ENCODE measurements around the gene SAP30BP. TPM values are rescaled to one million over a fixed set of nuclear protein-coding genes. Genes with fewer than 3 reads are reported as not detected.
A peak's percentile ranks its signal among the peaks of the same experiment; 100 is the strongest.

Gene SAP30BP
- total RNA-seq, 4 donors from 2014 or later = 33.9 to 72.7 (median 44.4) TPM

DNA sequence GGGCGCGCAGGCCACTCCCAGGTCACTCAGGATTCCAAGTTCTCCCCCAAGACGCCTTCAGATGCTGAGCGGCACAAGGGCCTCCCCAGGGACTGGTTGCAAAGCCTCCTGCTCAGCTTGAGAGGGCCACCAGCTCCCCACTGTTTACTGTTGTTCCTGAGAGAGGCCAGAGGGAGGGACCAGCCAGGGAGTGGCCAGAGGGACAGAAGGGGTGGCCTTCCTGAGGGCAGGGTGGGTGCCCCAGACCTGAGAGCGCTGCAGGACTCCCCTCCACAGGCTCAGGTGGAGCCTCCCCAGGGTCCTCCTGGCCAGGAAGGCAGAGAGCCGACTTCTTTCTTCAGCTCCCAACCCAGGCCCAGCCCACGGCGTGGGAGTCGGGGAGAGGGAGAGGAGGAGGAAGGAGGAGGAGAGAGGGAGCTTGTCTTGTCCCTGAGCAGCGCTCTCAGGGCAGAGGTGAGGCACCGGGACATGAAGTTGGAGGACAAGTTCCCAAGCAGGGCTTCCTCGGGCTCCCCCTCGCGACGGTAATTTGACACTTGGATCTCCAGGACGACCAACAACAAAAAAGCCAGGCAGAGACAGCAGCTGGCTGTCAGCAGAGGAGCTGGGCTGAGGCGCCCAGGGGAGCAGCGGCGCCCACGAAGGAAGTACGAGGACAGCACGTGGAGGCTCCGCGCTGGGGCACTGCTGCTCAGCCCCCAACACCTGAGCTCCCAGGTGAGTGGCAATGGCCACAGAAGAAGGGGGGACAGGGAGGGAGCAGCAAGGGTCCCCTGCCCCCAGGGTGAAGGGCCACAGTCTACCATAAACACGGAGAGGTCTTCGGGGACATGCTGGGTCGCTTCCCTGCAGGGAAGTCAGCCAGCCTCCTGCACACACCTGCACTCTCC is 33.4 kb upstream of the SAP30BP start:
- DNase-seq = peak; percentile 10
- Histone ChIP-seq H3K27me3 (no peaks in the 10 kb centered on the region), H3K9me3 (no peaks in the 10 kb centered on the region), H3K4me1 (peaks cover 16 to 41% (median 20%) of the 10 kb centered on the region in 3 donors), H3K4me3 (peak overlapping the region in 3 of 4 donors; percentile 15 to 37 (median 21)), H3K36me3 (peaks cover 0 to 55% (median 6%) of the 10 kb centered on the region in 3 donors), H3K27ac (peak overlapping the region; percentile 71 to 84 (median 80))
- TF ChIP-seq, protein P1, sequence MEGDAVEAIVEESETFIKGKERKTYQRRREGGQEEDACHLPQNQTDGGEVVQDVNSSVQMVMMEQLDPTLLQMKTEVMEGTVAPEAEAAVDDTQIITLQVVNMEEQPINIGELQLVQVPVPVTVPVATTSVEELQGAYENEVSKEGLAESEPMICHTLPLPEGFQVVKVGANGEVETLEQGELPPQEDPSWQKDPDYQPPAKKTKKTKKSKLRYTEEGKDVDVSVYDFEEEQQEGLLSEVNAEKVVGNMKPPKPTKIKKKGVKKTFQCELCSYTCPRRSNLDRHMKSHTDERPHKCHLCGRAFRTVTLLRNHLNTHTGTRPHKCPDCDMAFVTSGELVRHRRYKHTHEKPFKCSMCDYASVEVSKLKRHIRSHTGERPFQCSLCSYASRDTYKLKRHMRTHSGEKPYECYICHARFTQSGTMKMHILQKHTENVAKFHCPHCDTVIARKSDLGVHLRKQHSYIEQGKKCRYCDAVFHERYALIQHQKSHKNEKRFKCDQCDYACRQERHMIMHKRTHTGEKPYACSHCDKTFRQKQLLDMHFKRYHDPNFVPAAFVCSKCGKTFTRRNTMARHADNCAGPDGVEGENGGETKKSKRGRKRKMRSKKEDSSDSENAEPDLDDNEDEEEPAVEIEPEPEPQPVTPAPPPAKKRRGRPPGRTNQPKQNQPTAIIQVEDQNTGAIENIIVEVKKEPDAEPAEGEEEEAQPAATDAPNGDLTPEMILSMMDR (IDR thresholded peaks at IDR 0.05) = peak in 5 of 6 experiments; percentile 41 to 68 (median 49)
- TF ChIP-seq POLR2A (IDR thresholded peaks at IDR 0.05) = peak in 1 of 4 donors; percentile 11
- WGBS, 2 donors = 2 to 40% methylated on average over 6 to 7 of the region's 27 CpGs
- intact Hi-C loops (cut with DNase I) = loop anchor here (5.0 kb wide), 1 partner anchor 119 kb away; no protein-coding TSS in a partner anchor

DNA sequence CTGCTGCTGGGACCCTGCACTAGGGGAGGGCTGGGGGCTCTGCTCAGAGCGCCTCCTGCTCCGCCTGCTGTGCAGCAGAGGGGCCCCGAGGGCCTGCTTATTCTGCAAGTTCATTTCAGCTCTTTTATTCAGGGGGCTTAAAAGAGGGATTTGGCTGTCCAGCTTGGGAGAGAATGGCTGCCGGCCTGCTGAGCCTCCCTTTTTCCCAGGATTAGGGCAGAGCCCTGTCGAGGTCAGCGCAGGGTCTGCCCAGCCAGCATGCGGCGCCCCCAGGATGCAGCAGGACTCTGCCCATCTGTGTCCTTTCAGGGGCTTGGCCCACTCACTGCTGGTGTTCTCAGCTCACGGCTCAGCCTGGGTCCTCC is 32.8 kb upstream of the SAP30BP start:
- intact Hi-C loops (cut with DNase I) = loop anchor here (5.0 kb wide), 1 partner anchor 118 kb away; no protein-coding TSS in a partner anchor
- peak overlapping the region in 3 of 4 donors; percentile 3 to 26 (median 21) for H3K4me3 ChIP-seq
- no peak for DNase-seq

DNA sequence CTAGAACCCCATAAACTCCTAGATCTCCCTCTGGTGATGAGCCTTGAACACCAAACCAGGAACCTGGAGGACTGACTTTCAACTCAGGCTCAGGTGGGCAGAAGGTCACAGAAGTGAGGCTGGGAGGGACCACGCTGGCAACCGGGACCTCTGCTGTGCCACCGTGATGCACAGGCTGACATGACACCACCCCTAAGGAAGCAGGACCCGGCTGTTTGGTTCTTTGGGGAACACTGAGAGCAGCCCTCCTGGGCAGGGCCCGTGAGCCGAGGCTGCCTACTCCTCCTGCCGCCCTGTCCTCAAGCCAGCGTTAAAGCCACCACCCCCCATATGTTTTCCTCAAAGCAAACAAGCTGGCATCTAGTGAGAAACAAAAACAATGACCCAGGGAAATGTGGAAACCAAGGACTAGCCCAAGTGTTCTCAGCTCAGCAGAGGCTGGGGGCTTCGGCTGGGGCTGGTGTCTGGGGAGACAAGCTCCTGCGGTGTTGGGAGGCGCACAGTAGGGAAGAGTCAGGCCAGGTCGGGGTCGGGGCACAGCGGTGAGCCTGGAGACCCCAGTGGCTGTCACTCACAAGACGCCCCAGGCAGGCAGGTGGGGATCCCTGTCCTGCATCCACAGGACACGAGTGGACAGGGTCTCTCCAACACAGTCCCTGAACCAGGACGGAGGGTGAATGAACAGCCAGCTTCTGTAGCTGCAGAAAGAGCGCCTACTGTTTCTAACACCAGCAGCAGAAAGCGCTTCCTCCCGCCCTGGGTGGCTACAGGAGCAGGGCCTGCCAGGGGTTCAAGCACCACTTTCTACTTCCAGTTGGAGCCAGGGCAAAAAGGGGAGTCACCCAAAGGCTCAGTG is 32.2 kb upstream of the SAP30BP start:
- WGBS, 2 donors = 87 to 96% methylated on average over 4 to 9 of the region's 20 CpGs
- H3K4me3 ChIP-seq = peak overlapping the region in 2 of 4 donors; percentile 3 to 21
- TF ChIP-seq POLR2A (IDR thresholded peaks at IDR 0.05) = no peak
- TF ChIP-seq, protein P1 (IDR thresholded peaks at IDR 0.05) = no peak

More for the DNA sequence above, 32.8 kb upstream of the SAP30BP start:
- WGBS, 2 donors = 72 to 100% methylated on average over 1 to 3 of the region's 9 CpGs
- no peaks in the 10 kb centered on the region for H3K9me3 ChIP-seq
- H3K27me3 ChIP-seq = no peaks in the 10 kb centered on the region
- peak overlapping the region; percentile 71 to 84 (median 80) for H3K27ac ChIP-seq
- H3K4me1 ChIP-seq = peaks cover 16 to 47% (median 20%) of the 10 kb centered on the region in 3 donors
- H3K36me3 ChIP-seq = peaks cover 0 to 49% (median 6%) of the 10 kb centered on the region in 3 donors
- TF ChIP-seq, protein P1 (IDR thresholded peaks at IDR 0.05) = no peak
- no peak for TF ChIP-seq POLR2A (IDR thresholded peaks at IDR 0.05)

DNA sequence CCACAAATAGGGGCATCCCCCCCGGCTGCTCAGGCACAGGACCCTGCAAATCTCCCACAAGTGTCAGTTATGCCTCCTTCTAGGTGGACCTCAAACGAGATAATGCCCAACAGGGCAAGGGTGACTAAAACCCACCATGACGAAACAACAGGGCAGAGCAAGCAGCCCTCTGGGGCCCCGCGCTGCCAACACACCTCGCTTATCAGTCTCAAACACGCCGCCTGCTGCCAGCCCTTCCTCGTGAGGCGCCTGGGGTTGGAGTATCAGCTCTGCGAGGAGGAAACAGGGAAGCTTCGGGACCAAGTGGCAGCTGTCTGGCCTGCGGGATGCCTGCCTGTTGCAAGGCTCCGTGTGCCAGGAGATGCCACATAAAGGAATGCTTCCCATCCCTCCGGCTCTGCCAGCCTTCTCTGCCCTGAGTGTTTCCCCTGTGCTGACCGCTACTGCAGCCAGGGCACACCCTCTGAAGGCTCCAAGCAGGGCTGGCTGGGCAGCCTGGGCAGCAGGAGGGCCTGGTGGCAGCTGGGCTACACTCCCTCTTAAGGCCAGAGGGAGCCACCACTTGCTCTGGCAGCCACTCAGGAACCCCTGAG is 31.4 kb upstream of the SAP30BP start:
- intact Hi-C loops (cut with DNase I) = no loop called here
- Histone ChIP-seq H3K9me3 (no peaks in the 10 kb centered on the region), H3K27ac (no peak overlapping the region), H3K4me3 (no peak overlapping the region), H3K4me1 (peaks cover 20 to 61% (median 20%) of the 10 kb centered on the region in 3 donors), H3K27me3 (no peaks in the 10 kb centered on the region), H3K36me3 (peaks cover 0 to 44% (median 0%) of the 10 kb centered on the region in 3 donors)
- TF ChIP-seq, protein P1 (IDR thresholded peaks at IDR 0.05) = no peak
- no peak for TF ChIP-seq POLR2A (IDR thresholded peaks at IDR 0.05)
- WGBS, 2 donors = 60 to 87% methylated on average over 1 to 12 of the region's 16 CpGs
- DNase-seq = no peak

More for the DNA sequence above, 32.2 kb upstream of the SAP30BP start:
- no peaks in the 10 kb centered on the region for H3K9me3 ChIP-seq
- H3K36me3 ChIP-seq = peaks cover 0 to 44% (median 2%) of the 10 kb centered on the region in 3 donors
- intact Hi-C loops (cut with DNase I) = loop anchor here (5.0 kb wide), 1 partner anchor 117 kb away; no protein-coding TSS in a partner anchor
- H3K4me1 ChIP-seq = peaks cover 16 to 54% (median 20%) of the 10 kb centered on the region in 3 donors
- H3K27ac ChIP-seq = peak overlapping the region in 3 of 4 donors; percentile 79 to 84 (median 80)
- H3K27me3 ChIP-seq = no peaks in the 10 kb centered on the region
- no peak for DNase-seq

Measured in esophagus squamous epithelium (tissue), 5 donors.